NCI-H2196 (cell line): ENCODE measurements around the gene LIG3.
"Not testable (repeated sequence)": the region's sequence is repeated elsewhere in the genome, so short reads cannot be mapped to it uniquely, and the experiment has no call there.

Source experiments
- DNase-seq: peaks from one replicate; lab custom pipeline; 2025; ENCODE audit not compliant: unreplicated experiment; lab: John Stamatoyannopoulos, UW

Gene LIG3

DNA sequence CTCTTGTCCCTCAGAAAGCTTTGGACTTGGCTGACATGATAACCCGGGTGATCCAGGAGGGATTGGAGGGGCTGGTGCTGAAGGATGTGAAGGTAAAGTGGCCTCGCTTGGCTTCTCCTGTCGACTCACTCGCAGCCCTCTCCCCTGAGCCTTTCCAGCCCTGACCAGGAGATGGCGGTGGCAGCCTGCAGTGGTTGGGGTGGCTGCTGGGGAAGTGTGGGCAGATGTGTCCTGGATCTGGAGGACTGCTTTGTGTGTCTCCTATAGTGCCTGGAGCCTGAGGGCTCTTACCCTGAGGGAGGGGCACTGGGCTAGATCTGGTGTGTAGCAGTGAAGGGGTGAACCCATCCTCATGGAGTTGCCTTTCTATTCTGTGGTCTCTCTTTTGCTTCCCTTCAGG is 17.9 kb downstream of the LIG3 start:
- DNase-seq: peak; percentile 37

DNA sequence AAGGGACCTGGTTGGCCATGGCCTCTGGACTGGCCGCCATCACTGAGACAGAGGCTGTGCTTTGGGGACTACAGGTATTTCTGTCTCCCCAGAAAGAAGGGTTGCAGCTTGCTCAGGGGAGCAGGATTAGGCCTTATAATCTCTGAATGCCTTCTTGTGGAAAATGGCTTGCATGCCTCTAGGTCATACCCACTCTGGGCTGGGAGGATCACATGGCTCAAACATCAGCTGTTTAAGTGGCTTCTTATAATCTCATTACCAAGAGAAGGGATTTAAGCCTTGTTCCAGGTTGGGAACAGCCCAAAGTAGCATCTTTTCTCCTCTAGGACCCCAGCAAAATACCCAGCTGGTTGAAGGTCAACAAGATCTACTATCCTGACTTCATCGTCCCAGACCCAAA is 19.1 kb downstream of the LIG3 start:
- no peak for DNase-seq

DNA sequence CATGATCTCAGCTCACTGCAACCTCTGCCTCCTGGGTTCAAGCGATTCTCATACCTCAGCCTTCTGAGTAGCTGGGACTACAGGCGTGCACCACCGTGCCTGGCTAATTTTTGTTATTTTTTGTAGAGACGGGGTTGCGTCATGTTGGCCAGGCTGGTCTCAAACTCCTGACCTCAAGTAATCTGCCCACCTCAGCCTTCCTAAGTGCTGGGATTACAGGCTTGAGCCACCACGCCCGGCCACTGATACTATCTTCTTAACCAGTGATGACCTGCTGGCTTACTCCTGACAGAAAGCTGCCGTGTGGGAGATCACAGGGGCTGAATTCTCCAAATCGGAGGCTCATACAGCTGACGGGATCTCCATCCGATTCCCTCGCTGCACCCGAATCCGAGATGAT is 20.7 kb downstream of the LIG3 start:
- DNase-seq: not testable (repeated sequence)

DNA sequence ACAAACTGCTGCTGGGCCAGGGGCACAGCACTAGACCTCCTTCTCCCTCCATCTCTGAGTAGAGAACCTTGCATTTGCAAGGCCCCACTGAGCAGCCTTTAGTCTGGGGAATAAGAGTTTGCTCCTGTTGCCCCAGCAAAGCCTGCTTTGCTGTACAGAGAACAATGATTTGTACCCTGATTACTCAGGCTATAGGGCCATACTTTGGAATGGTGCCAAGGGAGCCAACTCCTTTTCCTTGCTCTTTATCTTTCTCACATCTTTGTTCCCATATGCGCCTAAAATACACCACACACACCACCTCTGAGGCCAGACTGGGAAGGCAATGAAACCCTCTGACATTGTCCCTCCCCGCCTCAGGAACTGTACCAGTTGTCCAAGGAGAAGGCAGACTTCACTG is 21.2 kb downstream of the LIG3 start:
- DNase-seq: no peak

DNA sequence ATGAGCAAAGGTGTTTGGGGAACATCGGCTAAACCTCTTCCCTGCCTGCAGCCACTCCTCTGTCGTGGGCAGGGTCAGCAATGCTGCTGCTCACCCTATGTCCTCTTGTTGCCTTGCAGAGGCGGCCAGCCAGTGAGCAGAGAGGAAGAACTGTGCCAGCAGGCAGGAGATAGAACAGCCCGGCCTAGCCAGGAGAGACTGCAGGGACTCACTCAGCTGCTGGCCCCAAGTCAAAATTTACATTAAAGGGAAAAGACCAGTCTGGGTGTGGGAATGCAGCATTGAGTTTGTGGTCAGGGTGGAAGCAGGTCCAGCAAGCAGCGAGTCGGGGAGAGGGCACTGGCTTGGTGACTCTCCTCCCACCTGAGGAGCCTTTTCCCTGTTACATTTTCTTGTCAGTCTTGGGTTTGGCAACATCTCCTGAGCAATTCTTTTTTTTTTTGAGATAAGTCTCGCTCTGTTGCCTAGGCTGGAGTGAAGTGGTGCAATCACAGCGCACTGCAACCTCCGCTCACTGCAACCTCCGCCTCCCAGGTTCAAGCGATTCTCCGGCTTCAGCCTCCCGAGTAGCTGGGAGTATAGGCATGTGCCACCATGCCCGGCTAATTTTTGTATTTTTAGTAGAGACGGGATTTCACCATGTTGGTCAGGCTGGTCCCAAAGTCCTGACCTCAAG is 22.7 kb downstream of the LIG3 start:
- no peak for DNase-seq

DNA sequence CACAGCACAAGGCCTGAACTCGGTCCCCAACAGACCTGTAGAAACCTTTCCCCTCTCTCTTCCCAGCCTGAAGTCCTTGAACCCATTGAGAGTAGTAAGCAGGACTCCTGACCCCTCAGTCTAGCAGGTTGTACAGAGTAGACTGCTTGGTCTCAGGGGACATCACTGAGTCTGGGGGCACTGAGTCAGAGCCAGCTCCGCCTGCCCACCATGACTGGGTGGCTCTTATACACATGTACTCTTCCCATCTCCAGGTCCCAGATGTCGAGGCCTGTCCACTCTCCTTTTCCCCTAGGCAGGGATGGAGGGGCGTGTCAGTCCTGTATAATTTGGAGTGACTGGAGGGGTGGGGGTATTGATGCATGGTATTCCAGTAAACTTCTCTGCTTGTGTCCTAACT is 23.5 kb downstream of the LIG3 start:
- DNase-seq: no peak

- DNase-seq: no peak
Measured at GRCh38 chr17:35006345-35006744, 26.0 kb downstream of the LIG3 start.

- no peak for DNase-seq
Measured at GRCh38 chr17:35006961-35007360, 26.6 kb downstream of the LIG3 start.

DNA sequence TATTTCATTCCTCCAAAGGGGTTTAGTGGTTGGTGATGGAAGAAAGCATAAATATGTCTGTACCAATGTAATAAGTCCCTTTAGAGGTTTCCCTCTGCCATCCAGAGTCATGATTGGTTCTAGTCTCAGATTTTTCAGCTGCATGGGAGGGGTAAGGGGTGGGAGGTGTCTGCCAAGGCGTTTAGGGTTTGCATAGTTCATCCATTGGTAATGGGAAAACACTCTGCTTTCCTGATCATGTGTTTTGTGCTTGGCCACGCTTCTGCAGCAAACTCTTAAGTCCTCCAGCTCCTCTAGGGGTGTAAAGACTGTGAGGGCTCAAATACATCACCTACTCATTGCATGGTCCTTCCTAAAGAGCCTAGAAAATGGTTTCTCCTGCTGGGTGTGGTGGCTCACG is 29.8 kb downstream of the LIG3 start:
- DNase-seq: no peak

GRCh38 chr17:35011671-35012216 is 31.4 kb downstream of the LIG3 start:
- peak; percentile 37 for DNase-seq

GRCh38 chr17:35016369-35016768 is 36.1 kb downstream of the LIG3 start:
- DNase-seq: no peak

DNA sequence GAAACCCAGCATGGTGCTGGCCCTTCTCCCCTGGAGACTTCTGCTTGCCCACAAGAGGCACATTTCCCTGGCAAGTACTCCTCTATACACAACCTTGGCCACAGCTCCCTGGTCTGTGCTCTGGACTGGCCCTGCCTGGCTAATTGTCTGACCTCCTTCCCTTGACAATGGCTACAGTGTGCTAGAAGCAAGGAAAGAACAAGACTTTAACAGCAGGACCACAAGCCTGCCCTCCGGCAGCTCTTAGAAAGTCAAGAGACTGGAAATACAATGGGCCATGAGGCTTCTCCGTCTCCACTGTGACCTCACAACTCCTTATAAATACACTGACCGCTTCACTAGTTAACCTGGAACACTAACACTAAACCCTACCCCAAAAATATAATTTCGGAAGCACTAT is 36.7 kb downstream of the LIG3 start:
- DNase-seq: no peak

DNA sequence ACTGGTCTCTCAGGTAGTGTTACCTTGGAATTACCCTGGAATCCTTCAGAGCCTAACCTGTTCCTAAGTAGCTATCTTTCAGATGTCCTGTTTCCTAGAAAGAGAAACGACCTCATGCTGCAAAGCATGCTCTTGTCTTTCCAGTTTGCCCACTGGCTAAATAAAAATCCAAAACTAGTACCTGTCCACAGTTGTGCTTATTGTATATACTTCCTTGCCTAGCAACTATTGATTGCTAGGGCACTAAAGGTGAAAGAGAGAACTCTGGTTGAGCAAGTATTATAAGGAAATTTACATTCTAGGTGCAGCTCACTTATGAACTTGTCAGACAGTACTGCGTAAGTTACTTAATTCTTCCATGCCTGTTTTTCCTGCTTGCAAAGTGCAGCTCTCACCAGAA is 38.5 kb downstream of the LIG3 start:
- no peak for DNase-seq

DNA sequence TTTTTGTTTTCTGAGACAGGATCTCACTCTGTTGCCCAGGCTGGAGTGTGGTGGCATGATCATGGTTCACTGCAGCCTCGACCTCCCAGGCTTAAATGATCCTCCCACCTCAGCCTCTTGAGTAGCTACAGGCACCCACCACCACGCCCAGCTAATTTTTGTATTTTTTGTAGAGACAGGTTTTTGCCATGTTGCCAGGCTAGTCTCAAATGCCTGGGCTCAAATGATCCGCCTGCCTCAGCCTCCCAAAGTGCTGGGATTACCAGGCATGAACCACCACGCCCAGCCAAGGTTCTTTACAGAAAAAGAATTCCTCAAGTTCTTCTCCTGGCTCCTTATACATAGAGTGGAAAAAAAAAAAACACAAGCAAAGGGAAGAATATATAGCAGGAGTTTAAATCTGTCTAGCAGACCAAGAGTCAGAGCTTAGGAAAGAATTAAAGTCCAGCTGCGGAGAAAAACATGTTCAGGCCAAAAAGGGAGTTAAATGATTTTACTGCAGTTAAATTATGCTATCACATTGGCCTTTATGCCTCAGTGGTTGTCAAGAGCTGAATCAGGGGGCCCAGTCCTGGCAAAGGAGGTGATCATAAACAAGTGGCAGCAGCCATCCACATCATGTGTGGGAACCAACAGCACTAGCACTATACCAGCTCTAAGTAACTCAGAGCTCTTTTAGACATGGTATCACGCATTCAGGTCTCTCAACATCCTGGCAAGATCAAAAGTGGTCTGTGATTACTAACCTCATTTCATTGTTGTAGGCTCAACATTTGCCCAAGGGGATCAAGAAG is 39.3 kb downstream of the LIG3 start:
- no peak for DNase-seq

GRCh38 chr17:35021520-35022380 is 41.4 kb downstream of the LIG3 start:
- no peak for DNase-seq

- peak; percentile 29 for DNase-seq
Measured at GRCh38 chr17:35022536-35023063, 42.3 kb downstream of the LIG3 start.

- DNase-seq: no peak
Measured at GRCh38 chr17:35023538-35023937, 43.2 kb downstream of the LIG3 start.

DNA sequence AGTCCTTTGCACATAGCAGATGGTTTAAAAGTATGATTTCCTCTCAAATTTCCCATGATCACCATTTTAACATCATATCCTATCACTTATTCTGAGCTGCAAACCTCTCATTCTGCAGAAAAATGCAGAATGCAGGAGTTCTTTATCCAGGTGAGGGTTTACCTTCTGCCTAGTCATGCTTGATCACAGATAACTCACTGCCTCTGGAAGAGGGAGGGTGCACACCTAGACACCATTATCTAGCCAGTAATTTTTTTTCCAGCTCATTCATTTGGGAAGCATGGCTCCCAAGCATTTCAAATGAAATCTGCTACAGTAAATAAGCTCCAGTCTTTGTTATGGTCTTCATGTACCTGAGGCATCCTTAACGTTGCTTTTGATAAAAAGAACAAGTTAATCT is 45.2 kb downstream of the LIG3 start:
- no peak for DNase-seq

GRCh38 chr17:35028097-35028496 is 47.8 kb downstream of the LIG3 start:
- not testable (repeated sequence) for DNase-seq

DNA sequence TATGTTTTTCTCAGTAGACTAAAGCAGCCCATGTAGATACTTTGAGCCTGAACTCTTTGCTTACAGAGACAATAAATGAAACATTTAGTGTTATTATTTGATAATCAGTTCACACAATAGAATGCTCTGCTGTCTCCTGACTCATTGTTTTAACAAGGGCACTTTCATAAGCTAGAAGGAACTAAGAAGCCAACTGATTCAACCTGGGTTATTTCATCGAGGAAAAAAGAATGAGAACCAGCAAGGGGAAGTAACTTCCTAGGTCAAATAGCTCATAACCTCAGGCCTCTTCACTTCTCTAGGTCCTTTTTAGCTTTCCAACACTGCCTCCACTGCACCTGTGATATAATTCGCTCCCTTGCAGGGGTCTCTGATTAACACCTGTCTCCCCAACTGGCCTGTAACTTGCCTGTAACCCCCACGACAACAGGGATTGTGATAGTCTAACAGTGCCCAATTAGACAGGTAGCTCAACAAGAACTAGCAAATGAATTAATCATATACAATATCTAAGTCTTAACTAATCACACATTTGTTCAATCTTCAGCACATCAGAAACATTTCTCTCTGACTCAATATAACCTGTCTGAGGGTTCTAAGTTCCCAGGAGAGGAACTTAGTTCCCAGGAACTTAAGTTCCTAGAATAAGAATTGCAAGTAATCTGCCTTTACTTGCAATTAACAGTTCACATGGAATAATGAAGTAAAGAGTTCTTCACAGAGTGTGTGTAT is 48.4 kb downstream of the LIG3 start:
- no peak for DNase-seq

DNA sequence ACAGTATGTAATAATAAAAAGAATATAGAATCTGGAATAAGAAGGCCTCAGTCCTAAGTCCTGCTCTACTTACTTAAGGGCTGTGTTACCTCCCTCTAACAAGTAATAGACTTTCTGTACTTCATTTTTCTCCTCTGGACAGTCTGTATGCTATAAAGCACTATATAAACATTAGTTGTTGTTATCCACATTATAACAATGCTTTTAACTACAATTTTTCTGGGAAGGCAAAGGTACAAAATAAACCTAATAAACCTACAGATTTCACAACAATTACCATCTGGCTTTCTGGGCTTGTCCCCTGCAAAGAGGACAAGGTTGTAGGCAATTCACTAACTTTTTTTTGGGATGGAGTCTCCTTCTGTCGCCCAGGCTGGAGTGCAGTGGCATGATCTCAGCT is 50.5 kb downstream of the LIG3 start:
- DNase-seq: no peak
